Glomerular visceral epithelial cell (primary cell): ENCODE results near the gene TMEM44.
"Not testable (repeated sequence)": the region's sequence is repeated elsewhere in the genome, so short reads cannot be mapped to it uniquely, and the experiment has no call there.

Experiments
- DNase-seq: peaks from one replicate; pipeline ENCODE4 v3.0.0-alpha.2; 2016; ENCODE audit errors: extremely low spot score

Gene TMEM44

GRCh38 chr3:194610689-194611088 lies 22.5 kb downstream of the TMEM44 start:
- no peak for DNase-seq

- no peak for DNase-seq
Observed at GRCh38 chr3:194609601-194610000, 23.6 kb downstream of the TMEM44 start.

DNA sequence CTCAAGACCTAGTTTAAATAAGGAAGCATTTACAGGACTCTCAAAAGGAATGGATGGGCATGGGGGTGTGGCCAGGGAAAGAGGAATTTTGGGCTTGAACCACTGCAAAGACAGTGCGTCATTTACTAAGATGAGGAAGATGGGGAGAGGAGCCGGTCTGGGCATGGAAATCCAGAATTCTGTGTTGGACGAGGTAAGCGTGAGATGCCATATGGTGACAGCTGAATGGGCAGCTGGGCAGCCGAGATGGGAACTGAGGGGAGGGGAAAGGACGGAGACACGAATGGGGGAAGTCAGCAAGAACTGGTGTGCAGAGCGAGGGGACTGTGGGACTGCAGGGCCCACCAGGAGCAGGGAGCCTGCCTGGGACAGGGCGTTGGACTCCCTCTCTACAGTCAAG lies 24.2 kb downstream of the TMEM44 start:
- DNase-seq, result no peak

GRCh38 chr3:194607592-194608389 lies 25.4 kb downstream of the TMEM44 start:
- DNase-seq, result no peak

DNA sequence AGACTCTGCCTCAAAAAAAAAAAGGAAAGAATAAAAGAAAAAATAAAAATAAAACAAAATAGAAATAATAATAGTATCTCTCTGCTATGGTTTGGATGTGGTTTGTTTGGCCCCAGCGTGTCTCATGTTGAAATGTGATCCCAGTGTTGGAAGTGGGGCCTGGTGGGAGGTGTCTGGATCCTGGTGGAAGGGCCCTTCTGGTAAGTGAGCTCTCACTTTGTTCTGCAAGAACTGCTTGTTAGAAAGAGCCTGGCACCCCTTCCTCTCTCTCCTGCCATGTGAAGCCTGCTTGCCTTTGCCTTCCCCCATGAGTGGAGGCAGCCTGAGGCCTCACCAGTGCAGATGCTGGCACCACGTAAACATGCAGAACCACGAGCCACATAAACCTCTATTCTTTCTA lies 26.3 kb downstream of the TMEM44 start:
- DNase-seq, result no peak

DNA sequence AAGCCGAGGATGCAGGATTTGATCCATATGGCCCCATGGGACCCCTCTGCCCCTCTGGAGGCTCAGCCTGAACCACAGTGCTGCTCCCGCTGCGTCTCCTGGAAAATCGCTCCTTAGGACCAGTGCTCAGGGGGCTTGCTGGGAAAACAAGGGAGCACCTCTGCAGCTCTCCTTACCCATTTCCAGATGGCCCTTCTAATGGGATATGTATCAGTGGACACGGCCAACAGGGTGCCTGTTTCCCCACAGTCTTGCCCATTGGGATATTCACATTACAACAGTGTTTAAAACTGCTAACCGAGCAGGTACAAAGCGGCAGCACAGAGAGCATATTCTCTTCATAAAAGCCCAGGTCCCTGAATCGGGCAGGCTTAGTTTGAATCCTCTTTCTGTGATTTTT lies 27.1 kb downstream of the TMEM44 start:
- no peak for DNase-seq

DNA sequence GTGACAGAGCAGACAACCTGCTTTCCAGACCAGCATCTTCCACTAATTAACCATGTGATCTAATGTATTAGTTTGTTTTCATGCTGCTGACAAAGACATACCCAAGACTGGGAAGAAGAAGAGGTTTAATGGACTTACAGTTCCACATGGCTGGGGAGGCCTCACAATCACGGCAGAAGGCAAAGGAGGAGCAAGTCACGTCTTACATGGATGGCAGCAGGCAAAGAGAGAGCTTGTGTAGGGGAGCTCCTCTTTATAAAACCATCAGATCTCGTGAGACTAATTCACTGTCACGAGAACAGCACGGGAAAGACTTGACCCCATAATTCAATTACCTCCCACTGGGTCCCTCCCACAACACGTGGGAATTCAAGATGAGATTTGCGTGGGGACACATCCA lies 27.9 kb downstream of the TMEM44 start:
- not testable (repeated sequence) for DNase-seq

DNA sequence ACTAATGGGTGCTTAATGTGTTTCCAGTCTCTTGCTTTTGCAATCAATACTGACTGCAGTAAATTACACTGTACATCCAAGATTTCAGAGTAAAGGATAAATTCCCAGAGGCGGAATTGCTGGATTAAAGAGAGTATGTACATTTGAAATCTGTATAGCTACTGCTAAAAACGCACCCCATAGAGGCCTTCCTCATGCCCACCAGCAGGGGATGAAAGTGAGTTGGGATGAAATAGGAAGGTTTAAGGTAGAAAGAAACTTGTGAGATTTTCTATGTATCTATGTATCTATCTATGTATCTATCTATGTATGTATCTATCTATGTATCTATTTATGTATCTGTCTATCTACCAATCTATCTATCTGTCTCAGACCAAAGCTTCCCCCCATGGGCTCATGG lies 28.4 kb downstream of the TMEM44 start:
- DNase-seq, result no peak

- no peak for DNase-seq
Observed at GRCh38 chr3:194604126-194604525, 29.1 kb downstream of the TMEM44 start.

- DNase-seq, result no peak
Observed at GRCh38 chr3:194602669-194603171, 30.5 kb downstream of the TMEM44 start.

GRCh38 chr3:194598771-194599557 lies 34.3 kb downstream of the TMEM44 start:
- peak; percentile 99 for DNase-seq

DNA sequence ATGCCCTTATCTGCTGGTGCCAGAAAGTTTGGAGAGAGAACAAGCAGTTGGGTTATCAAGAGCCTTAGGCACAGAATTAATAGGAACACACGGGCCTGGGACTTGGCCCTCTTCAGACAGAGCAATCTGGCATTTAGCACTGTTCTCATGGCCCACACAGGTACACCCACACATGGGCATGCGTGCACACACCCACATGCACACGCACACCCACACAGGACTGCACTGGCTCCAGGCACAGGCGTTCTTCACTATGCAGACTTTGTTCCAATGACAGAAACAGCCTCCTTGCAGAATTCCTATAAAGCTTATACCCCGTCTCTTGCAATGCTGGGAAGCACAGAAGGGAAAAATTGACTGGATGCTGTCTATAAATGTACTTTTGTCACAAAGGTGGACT lies 36.3 kb downstream of the TMEM44 start:
- no peak for DNase-seq

DNA sequence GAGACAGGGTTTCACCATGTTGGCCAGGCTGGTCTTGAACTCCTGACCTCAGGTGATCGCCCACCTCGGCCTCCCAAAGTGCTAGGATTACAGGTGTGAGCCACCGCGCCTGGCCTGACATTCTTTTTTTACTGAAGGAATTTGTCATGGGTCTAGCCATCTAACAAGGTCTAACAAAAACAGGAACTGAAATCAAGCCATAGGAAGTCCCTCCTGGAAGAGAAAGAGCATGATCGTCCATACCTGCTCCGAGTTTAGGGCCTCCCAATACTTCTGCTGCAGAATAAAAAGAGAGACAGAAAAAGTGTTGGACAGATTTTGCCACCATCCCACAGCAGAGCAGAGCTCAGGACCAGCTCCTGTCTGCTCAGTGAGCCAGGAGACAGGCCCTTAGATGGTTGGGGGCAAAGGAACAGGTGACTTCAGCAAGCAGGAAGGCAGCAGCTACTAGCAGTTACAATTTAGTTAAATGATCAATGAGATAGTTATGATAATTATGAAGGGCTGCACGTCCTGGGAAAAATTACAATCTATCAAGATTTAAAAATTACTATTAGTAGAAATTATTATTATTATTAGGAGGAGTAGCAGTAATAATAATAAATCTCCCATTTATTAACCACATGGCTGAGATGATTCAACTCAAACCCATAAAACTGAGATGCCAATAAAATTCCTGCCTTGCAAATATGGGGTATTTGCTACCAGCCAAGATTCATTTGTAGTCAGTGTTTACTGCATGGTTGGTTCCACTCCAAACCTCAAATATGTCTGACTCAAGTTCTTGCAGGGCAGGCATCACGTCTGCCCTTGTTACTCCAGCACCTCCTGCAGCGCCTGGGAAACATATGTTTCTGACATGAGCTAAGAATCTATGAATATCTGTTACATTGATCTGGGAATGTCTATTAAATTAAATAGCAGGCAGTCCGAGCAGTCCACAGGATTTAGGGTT lies 40.1 kb downstream of the TMEM44 start:
- peak; percentile 97 for DNase-seq

DNA sequence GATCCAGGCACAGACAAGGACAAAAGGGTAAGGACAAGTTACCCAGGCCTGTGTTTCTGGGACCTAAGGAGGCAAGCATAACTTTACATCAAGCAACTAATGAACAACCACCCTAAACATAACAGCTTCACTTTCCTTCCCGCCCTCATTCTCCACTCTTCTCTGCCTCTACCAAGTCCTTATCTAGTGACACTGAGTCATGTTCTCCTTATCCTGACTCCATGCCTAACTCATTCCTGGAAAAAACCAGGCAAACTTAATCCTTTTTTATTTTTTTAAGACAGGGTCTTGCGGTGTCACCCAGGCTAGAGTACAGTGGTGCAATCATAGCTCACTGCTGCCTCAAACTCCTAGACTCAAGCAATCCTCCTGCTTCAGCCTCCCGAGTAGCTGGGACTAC lies 44.5 kb downstream of the TMEM44 start:
- DNase-seq, result no peak

GRCh38 chr3:194588236-194588635 lies 45.0 kb downstream of the TMEM44 start:
- no peak for DNase-seq

GRCh38 chr3:194587438-194587931 lies 45.7 kb downstream of the TMEM44 start:
- no peak for DNase-seq

DNA sequence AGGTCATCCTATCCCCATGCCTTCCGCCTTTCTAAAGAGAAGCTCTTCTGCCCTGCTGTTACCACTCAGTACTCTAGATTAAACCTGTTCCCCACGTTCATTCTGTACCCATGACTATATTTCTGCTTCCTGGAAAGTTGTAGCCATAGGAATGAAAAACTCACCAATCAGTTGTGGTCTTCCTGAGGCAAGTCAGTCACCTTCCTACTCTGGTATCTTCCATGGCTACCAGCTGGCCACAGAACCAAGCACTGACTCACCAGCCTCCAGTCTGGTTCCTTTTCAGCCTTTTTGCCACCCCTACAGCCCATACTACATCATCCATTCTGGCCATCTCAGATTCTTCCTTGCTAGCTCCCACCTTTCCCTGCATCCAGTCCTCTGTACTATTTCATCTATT lies 46.4 kb downstream of the TMEM44 start:
- peak; percentile 77 for DNase-seq

DNA sequence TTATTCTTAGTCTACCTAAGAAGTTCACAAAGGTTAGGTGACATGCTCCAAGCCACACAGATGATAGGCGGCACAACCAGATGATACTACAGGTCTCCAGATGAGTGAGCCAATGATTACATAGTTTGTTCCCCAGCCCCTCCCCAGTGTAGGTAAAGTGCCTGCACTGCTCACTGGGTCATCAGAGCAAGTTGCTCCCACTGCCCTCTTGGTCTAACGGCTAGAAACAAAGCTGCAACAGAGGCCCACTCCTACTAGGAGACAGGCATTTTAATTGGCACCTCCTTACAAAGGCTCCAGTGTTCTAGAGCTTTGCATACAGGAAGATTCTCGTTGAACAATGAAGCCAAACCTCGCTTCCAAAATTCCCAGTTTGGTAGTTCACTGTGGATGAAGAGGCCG lies 47.3 kb downstream of the TMEM44 start:
- no peak for DNase-seq

DNA sequence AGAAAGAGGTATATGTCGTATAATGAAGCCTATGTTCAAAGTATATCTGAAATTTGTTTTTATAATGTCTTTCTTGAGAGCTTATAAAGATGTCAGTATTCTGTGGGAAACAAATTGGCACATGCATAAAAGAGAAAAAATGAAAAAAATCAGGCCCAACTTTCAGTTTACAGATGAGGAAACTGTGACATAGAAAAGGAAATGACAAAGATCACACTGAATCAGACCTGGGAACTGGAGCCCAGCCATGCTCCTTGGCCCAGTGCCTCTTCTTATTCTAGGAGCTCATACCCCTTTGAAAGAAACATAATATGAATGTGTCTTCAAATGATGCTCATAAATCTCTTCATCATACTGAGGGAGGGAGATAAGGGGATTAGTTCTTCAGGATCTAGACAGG lies 48.4 kb downstream of the TMEM44 start:
- DNase-seq, result no peak

GRCh38 chr3:194584320-194584776 lies 48.9 kb downstream of the TMEM44 start:
- DNase-seq, result no peak

DNA sequence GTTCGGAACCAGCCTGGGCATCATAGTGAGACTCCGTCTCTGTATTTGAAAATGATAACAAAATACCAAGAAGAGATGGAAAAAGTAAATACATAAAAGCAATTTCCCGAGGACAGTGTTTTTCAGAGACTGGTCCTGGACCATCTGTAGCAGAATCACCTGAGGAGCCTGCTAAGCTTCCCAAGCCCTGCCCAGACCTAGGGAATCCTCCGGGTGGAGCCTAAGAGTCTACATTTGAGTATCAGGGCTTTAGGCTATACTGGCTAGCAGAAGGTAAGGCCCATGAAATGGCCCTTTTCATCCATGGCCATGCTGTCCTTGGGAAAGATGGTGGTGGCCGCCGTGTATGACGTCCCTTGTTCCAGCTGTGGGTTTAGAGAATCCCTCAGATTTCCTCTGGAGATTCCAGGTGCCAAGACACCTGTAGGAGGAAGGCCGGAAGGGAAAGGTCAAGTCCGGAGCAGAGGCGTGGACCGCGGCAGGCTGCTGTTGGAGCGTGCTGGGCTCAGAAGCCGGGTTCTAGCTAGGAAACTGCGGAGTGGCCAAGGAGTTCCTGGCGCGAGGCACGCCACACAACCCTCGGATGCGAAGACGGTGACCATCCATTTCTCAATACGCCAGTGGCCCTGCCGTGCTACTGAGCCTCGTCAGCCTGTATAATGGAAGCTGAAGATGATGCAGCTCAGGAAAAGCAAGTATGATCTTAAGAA lies 50.9 kb downstream of the TMEM44 start:
- DNase-seq, result peak; percentile 19
